ENCODE results near the gene NOLC1.

Gene NOLC1

GRCh38 chr10:102133373-102134195 lies 18.6 kb upstream of the NOLC1 start:
- DNase-seq = peak; percentile 82 to 84
- TF ChIP-seq GATA1 (IDR thresholded peaks at IDR 0.05; ENCODE audit: low read depth, low read length) = no peak
- TF ChIP-seq POLR2A (IDR thresholded peaks at IDR 0.05; ENCODE audit: low read length) = no peak

- DNase-seq = no peak
- TF ChIP-seq POLR2A (IDR thresholded peaks at IDR 0.05; ENCODE audit: low read length) (no peak), GATA1 (IDR thresholded peaks at IDR 0.05; ENCODE audit: low read depth, low read length) (no peak)
Observed at GRCh38 chr10:102134416-102134815, 17.8 kb upstream of the NOLC1 start.

GRCh38 chr10:102135956-102136526 lies 16.1 kb upstream of the NOLC1 start:
- no peak for TF ChIP-seq GATA1 (IDR thresholded peaks at IDR 0.05; ENCODE audit: low read depth, low read length)
- no peak for TF ChIP-seq POLR2A (IDR thresholded peaks at IDR 0.05; ENCODE audit: low read length)
- DNase-seq = no peak

- no peak for TF ChIP-seq POLR2A (IDR thresholded peaks at IDR 0.05; ENCODE audit: low read length)
- no peak for TF ChIP-seq GATA1 (IDR thresholded peaks at IDR 0.05; ENCODE audit: low read depth, low read length)
- DNase-seq = no peak
Observed at GRCh38 chr10:102139281-102140110, 12.7 kb upstream of the NOLC1 start.

GRCh38 chr10:102140218-102140617 lies 12.0 kb upstream of the NOLC1 start:
- TF ChIP-seq POLR2A (IDR thresholded peaks at IDR 0.05; ENCODE audit: low read length) (no peak), GATA1 (IDR thresholded peaks at IDR 0.05; ENCODE audit: low read depth, low read length) (no peak)
- no peak for DNase-seq

GRCh38 chr10:102140913-102141540 lies 11.2 kb upstream of the NOLC1 start:
- no peak for DNase-seq
- TF ChIP-seq GATA1 (IDR thresholded peaks at IDR 0.05; ENCODE audit: low read depth, low read length) = no peak
- TF ChIP-seq POLR2A (IDR thresholded peaks at IDR 0.05; ENCODE audit: low read length) = no peak

GRCh38 chr10:102141583-102142107 lies 10.5 kb upstream of the NOLC1 start:
- no peak for DNase-seq
- TF ChIP-seq POLR2A (IDR thresholded peaks at IDR 0.05; ENCODE audit: low read length) (no peak), GATA1 (IDR thresholded peaks at IDR 0.05; ENCODE audit: low read depth, low read length) (no peak)

- no peak for DNase-seq
- no peak for TF ChIP-seq POLR2A (IDR thresholded peaks at IDR 0.05; ENCODE audit: low read length)
- no peak for TF ChIP-seq GATA1 (IDR thresholded peaks at IDR 0.05; ENCODE audit: low read depth, low read length)
Observed at GRCh38 chr10:102146971-102147428, 5.2 kb upstream of the NOLC1 start.

GRCh38 chr10:102147561-102147960 lies 4.6 kb upstream of the NOLC1 start:
- TF ChIP-seq GATA1 (IDR thresholded peaks at IDR 0.05; ENCODE audit: low read depth, low read length) (no peak), POLR2A (IDR thresholded peaks at IDR 0.05; ENCODE audit: low read length) (no peak)
- no peak for DNase-seq

- no peak for TF ChIP-seq POLR2A (IDR thresholded peaks at IDR 0.05; ENCODE audit: low read length)
- TF ChIP-seq GATA1 (IDR thresholded peaks at IDR 0.05; ENCODE audit: low read depth, low read length) = no peak
- DNase-seq = no peak
Observed at GRCh38 chr10:102148275-102148674, 3.9 kb upstream of the NOLC1 start.

GRCh38 chr10:102150970-102151773 lies 1.0 kb upstream of the NOLC1 start:
- TF ChIP-seq POLR2A (IDR thresholded peaks at IDR 0.05; ENCODE audit: low read length) (no peak), GATA1 (IDR thresholded peaks at IDR 0.05; ENCODE audit: low read depth, low read length) (no peak)
- DNase-seq = peak; percentile 44 to 51

- peak; percentile 72 to 77 for DNase-seq
- TF ChIP-seq GATA1 (IDR thresholded peaks at IDR 0.05; ENCODE audit: low read depth, low read length) = no peak
- TF ChIP-seq POLR2A (IDR thresholded peaks at IDR 0.05; ENCODE audit: low read length) = peak; percentile 43
Observed at GRCh38 chr10:102152545-102152890, 329 bp downstream of the NOLC1 start.
